ENCODE results near the gene ATOSB.

The ATOSB gene

DNA sequence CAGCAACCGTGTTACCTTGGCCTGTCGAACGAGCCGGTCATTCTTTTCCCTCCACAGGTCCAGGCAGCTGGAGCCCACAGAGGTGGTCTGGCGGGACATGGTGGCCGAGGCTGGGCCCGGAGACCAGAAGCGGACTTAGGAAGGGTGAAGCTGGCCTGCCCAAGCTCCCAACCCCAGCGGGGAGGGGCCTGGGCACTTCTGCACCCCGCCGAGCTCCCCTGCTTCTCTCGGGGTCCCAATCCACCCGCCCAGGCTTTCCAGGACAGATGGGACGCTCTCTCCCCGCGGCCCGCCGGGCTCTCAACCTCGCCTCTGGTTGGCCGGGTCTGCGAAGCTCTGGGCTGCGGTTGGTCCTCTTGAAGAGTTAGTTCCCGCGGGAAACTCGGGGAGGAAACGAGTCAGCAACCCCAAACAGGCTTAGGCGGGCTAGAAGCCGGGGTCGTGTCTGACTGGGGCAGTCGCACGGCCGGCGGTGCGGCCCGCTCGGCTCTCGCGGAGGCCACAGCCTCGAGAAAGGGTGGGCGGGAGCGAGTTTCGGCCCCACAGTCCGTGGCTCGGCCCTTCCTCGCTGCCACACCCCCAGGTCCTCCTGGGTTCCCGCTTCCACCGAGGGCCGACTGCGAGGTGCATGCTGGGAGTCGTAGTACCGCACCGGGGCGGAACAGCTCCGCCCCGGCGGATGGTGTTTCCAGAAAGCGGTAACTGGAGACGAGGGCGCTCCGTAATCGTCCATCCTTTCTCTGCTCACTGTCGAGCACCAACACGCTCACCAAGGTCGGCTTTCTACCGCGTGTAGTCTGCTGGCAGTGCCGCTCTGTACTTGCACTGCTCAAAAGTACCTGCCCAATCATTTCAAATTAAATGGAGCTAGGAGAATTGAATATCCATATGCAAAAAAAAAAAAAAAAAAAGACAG lies 36.0 kb downstream of the ATOSB start, which contains the start of gene FANCG:
FANCG (minus strand) TSS at position 517 of the 916 bp plus-strand sequence; CDS start at position 99, 418 bp downstream.
- peak; percentile 80 for DNase-seq

DNA sequence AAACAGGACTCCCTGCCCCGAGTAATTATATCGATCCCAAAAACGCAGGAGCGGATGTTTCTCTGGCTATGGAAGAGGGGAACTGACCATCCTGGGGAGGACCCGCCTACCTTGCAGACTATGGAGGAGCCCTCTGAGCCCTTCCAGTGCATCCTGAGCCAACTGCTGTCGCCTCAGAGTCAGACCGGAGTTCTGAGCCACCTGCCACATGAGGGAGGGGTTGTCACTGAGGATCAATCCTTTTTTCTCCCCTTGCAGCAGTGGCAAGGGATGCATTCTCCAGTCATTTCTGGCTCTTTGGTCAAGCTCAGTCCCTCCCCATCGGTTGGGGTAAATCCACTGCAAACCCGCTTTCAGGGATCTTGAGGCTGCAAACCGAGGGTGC lies 36.6 kb downstream of the ATOSB start:
- DNase-seq, result no peak

DNA sequence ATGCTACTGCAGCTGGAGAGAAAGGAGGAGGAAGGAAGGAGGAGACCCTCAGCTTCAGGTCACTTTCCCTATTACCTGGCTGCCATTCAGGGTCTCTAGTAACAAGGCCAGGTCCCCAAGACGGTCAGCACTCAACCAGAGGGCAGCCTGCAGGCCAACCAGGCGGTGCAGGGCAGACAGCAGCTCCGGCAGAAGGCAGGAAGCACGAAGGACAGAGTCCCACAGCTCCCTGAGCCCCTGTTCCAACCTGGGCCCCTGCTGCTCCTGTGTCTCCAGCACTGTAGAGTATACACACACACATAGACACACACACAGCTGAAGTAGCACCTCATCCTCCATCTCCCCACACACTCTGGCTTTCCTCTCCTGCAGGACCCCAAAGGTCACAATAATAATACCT lies 37.6 kb downstream of the ATOSB start:
- DNase-seq, result no peak

DNA sequence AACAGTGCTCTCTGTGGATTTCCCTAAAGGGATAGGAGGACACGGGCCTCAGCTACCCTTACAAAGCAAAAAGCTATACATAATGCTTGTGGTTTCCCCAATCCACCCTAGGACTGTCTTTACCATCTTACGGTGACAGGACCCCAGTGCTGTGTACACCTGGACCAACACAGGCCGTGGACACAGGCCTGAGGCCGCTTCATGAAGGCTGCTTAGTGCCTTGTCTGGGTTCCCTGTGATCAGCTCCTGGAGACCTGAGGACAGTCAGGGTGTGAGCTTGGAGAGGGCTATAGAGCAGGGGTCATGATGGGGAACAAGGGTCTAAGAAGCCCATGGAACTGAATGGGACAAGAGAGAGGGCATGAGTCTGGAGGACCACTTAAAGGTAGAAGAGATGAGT lies 38.8 kb downstream of the ATOSB start:
- no peak for DNase-seq

DNA sequence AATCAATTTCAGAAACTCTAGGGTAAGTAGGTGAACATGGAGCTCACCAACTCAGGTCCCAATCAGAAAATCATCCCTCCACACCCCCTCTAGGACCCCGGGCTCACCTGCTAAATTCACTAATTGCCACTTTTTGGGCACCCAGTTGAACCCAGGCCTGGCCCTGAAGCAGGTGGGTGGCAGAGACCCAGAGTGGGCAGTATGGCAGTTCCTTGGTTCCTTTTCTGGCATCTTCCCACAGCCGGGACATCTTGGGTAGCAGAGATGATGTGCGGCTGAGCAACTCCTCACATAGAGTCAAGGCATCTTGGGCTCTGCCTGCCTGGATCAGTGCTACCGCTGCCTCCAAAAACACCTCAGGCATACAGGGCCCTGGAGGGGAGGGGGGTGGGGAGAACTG lies 40.3 kb downstream of the ATOSB start:
- DNase-seq, result no peak

DNA sequence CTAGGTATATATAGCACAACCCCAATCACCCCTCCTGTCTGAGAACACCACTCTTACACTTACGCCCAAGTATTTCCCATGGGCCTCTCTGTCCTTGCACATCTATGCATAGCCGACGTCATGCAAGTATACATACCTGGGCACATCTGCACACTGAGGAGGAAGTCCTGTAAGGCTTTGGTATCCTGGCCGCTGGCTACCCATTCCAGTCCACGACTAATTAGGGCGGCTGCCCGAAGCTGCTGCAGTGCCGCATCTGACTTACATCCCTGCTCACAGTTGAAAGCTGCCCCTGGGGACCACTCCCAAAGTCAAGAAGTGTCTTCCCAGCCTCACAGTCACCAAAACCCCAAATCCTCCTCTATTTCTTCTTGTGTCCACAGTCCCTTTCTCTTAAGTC lies 40.9 kb downstream of the ATOSB start:
- no peak for DNase-seq

DNA sequence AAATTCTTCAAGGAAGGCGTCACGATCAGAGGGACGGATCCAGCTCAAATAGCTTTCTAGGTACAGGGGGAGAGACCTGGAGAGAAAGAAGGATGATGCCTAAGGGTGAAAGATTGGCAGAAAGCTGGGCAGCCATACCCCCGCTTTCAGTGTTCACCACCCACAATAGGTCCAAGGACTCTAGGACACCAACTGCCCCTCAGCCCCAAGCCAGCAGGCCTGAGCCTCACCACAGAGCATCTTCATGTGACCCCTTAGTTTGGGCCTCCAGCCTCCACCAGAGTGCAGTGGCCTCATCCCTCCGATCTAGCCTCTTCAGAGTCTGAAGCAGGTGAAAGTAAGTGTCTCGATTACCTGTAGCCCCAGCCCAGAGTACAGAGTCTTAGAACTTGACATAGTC lies 41.5 kb downstream of the ATOSB start:
- DNase-seq, result no peak

DNA sequence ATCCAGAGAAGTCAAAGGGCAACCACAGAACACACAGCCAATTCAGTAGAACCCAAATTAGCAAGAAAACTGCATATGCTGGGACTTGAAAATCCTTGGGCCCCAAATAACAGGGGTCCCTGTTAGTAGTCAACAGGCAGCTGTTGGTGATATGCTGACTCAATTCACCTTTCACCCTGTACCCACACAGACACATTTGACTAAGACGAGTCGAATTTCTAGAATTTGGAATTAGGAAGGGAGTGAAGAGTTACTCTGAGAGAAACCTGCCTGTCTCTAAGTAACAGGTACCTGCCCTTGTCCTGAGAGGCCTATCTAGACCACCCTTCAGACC lies 42.4 kb downstream of the ATOSB start:
- no peak for DNase-seq

DNA sequence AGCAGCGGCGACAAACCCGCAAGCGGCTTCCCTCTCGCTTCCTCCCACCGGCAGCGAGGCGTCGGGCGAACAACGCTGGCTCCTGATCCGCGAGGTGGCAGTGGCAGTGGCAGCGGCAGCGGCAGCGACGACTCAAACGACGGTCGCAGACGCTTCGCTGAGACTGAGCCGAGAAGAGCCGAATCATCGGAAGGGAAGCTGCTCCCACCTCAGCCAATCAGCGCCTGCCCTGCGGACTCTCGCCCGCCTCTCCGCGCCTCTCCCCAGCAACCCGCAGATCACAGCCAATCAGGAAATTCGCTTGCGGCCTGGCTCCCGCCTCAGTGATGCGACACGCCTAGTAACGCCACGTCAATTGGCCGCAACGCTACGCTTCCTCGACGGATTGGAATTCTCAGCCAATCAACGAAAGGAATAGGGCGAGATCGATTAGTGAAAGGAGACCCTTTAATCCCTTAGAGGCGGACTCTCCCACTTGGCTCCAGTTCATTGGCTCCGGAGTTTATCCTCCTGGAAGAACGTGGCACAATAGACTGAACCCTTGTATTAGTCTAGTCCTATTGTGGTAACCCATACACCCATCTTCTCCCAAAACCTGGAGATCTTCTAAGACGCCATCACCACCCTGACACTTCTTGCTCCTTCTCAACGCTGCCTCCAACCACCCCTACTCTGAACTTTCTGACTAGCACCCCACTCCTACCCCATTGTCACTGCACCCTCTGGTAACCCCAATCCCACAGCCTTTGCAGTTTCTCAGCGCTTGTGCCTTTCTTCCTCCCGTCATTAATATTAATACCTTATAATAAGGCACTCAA lies 43.0 kb downstream of the ATOSB start, which contains the start of gene VCP:
VCP (minus strand) TSS at position 165 of the 818 bp plus-strand sequence. CDS start 272 bp downstream, outside the sequence.
- peak; percentile 95 for DNase-seq

DNA sequence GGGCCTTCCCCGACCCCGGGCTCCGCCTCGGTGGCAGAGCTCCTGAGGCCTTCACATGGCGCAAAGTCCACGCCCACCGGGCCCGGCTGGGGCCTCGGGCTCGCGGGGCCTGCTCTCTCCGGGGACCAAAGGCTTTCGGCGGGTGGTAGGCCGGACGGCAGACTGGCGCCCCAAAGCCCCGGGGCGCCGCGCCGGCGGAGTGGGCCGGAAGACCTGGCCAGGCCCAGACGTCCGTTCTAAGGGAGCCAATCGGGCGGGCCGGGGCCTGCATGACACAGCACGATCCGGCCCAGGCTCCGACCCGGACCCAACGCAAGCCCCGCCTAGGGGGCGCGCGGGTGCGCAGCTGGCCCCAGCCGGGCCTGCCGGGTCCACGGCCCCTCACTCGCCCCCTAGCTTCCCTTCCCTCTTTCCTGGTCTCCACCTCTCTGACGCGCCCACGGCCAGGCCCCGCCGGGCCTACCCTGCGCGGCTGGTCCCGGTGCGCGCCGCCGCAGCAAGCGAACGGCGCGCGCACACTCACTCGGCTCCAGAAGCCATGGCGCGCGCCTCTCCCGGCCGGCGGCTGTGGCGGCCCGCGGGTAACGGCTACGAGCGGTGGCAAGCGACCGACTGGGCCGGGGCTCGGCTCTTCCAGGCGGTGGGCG lies 43.7 kb downstream of the ATOSB start:
- DNase-seq, result peak; percentile 73

DNA sequence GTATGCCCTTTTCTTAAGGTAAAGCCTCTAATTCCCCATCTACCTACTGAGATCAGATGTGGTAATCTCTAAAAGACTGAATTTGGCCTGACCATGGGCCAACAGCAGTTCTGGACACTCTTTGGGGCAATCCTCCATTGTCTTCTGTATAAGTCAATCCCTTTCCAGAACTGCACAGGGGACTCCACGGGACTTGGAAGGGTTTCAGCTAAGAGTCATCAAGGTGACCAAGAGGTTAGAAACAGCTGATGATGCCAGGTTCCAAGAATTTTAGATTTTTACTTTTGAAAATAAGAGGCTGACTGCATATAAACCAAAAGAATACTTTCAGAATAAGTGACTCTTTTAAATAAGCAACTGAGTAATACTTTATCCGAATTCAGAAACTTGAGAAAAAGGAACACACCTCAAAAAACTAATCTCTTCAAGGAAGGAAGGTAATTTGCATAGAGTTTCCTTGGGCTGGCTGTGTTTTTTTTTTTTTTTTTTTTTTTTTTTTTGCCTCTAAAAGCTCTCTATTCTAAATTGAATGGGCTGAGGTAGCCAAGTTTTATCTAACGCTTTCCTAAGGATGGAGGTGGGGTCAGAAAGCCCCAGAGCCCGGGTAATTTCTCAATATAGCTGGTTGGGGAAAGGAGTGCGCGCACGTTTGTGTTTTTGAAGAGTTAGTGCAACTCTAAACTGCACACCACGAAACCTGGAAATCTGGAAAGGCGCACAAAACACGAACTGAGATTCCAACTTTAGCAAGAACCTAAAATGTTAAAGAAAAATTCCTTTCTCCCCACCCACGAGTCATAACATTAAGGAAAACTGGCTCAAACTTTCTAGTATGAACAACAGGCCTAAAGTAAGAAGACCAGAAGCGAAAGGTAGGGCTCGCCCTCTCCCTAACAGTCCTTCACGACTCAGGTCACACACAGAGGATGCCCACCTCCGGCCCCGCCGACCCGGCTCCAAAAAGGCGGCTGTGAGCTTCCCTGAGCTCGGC lies 44.5 kb downstream of the ATOSB start:
- no peak for DNase-seq

DNA sequence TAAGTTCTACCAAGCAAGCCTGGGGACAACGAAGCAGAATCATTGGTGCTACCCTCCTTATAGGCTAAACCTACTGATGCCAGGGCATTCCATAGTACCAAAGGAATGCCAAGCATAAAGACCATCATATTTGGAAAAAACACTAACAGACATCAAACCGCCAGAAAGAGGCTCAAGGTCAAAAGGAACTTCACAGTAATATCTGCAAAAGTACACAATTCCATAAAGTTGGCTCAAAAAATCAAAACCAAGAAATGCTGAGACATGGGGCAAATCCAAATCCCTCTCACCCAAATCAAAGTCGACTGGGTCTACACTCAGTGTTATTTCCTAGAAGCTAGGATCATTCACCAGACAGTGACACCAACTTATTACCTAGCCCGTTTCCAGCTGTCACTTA lies 46.6 kb downstream of the ATOSB start:
- DNase-seq, result no peak

DNA sequence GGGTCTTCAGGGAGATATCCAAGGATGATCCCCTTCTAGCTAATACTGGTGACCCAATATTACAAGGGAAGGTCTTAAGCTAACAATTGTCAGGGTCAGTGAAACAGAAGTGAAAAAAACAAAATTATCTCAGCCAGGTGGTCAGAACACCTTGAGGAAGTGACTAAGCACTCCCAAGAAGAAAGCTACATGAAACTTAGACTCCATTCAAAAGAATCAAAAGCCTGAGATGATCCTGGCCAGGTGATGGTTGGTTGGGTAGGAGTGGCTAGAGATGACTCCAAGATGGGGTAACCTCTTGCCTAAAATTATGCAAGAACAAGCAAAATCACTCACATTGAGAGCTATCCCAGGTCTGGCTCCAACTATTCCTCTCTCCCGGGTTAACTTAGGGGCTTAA lies 48.6 kb downstream of the ATOSB start:
- DNase-seq, result no peak

DNA sequence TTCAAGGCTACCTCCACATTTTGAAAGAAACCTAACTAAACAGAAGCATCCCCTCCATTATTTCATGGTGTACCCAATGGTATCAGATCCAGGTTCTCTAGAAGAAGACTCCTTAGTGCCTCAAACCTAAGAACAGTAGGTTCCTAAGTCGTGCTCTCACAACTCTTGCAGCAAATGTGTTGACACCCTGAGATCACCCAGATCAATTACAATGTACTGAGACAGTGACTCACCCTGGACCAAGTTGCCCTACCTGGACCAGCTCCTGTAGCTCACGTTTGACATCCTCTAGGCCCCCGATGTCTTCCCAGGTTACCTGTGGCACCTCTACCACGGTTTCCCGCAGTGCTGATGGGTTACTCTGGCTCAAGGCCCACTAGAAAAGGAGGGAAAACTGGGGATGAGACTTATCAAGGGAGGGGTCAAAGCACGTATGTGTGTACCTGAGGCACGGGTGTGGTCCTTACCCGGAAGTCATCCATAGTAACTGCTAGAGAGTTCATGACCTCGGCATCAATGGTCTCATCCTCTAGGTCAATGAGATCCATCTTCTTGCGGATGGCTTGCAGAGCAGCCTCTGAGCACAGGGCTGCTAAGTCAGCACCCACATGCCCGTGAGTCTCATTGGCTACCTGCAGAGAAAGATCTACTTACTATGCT lies 55.0 kb downstream of the ATOSB start:
- DNase-seq, result no peak

DNA sequence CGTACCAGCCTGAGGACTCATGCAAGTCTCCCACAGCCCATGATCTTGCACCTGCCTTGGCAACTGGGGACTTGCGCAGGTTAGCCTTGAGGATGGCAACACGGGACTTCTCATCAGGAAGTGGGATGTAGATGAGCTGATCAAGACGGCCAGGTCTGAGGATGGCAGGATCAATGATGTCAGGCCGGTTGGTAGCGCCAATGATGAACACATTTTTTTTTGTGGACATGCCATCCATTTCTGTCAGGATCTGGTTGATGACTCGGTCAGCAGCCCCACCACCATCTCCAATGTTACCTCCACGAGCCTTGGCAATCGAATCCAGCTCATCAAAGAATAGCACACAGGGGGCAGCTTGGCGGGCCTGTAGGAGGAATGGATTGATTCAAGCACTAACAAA lies 56.2 kb downstream of the ATOSB start:
- DNase-seq, result no peak

DNA sequence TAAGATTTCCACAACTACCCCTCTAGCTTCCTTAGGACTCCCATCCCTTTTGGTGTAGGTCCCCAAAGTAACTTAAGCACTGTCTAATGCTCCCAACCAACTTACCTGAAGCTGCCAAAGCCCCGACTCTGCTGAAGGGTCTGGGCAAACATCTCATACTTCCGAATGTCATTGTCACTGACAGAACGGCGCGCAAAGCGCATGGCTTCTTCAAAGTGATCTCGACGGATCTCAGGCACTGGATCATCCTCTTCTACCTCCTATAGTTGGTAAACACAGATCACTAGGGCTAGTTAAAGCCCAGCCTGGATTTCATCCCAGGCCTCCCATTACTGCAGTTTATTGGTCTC lies 58.4 kb downstream of the ATOSB start:
- no peak for DNase-seq

DNA sequence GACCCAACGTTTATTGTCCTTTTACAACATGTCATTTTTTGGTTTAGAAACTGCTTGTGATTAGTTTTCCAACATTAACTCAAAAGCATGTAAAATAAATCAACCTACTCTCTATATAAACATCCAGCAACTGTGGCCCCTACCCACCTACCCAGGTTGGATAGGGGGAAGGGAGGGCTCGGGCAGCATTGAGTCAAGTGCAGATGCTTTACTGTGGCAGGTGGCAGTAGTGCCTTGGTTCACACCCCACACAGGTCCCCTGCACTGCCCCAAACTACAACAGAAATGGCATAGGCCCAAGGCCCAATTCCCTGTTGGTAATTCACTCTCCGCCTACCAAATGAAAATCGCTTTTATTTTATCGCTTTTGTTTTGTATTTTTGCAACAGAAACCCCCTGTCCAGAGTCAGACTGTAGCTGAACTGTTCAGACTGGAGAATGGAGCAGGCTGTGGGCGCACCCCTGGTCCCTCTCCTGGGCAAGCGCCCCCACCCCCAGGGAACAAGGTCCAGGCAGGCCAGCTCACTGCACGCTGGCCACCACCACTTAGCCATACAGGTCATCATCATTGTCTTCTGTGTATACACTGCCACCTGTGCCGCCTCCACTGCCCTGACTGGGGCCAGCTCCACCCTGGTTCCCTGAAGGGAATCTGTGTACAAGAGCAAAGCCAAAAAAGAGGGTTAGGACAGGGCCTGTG lies 58.9 kb downstream of the ATOSB start:
- DNase-seq, result no peak

DNA sequence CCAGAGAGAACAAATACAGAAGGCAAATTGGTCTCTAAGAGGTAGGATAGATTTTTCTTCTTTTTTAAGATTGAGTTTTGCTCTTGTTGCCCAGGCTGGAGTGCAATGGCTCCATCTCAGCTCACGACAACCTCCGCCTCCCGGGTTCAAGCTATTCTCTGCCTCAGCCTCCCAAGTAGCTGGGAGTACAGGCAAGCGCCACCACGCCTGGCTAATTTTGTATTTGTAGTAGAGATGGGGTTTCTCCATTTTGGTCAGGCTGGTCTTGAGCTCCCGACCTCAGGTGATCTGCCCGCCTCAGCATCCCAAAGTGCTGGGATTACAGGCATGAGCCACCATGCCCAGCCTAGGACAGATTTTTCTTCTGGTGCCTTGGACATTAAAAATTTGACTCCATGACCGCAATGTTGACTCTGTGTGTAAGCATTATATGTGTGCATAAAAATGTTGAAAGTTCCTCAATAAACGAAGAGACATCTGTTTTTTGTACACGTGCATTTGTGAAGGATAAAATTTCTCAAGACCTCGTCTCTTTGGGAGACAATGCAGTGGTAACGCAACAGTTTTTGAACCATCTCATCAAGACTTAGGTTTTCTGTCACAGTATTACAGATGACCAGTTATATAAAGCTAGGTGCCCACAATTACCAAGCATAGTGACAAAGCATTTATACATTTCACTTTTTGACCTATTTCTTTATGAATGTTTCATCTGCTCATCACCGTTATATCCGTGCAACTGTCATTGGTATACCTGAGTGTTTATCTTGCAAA lies 60.6 kb downstream of the ATOSB start:
- DNase-seq, result no peak

DNA sequence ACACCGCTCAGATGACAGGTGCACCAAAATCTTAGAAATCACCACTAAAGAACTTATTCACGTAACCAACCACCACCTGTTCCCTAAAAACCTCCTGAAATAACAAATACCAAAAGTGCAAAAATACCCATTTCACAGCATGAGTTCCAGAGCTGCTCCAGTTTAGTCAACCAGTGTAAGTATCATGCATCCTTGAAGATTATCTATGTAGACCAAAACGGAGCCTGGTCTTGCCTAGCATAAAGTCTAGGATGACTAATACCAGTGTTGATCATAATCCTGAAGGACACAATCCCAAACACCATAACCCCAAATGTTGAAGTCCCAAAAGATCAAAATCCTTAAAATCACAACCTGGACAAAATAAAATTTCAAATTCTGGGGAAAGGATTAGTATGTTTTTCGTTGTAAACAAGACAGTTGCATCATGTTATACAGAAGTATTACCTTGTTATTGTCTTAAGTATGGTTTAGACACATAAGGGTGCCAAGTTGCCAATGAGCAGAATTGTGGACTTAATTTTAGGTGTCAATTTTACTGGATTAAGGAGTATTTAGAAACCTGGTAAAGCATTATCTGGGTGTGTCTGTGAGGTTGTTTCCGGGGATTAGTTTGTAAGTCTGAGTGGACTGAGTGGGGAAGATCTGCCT lies 61.4 kb downstream of the ATOSB start:
- no peak for DNase-seq
